NT2/D1 (cell line): ENCODE results near the gene RGCC.

ENCODE experiments used
- YY1 ChIP-seq: IDR thresholded peaks from 2 replicates; pipeline ENCODE4 v1.6.1; 2011; ENCODE audit not compliant: insufficient read length, insufficient read depth
- ZNF274 ChIP-seq: IDR thresholded peaks from 2 replicates; pipeline ENCODE4 v1.6.1; 2011; ENCODE audit warnings: mild to moderate bottlenecking, low read depth, low read length

GRCh38 chr13:41494202-41494601, 36.9 kb downstream of the RGCC start:
- TF ChIP-seq YY1, result no peak
- TF ChIP-seq ZNF274, result no peak
